GM21529 (cell line): ENCODE data around the gene COX6B2.

ENCODE experiments used
- ATAC-seq: cut with Tn5 transposase; IDR thresholded peaks from one replicate; pipeline ENCODE4 v1.9.1; 2021; ENCODE audit not compliant: unreplicated experiment

Gene COX6B2

DNA sequence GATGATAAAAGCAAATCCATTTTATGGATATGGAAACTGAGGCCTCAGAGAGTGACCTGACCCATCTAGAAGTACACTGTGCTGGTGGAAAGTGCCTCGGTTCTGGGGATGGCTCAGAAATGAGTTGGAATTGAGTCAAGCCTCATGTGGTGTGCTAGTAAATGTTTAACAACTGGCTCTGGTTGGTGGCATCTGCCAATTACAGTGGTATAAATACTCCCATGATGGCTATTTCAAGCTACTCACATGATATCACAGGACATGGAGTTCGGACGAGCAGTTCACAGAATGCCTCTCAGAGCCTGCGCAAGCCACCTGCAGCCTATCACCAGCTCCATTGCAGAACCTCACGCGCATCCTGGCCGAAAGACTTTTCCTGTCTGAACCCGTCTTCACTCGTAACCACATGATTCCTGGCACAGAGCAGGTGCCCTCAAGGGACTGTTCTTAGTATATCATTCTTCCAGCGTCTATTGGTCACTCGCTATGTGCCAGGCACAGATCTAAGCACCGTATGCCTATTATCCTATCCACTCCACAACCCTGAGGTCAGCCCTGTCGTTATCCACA, 38.5 kb downstream of the COX6B2 start:
- no peak for ATAC-seq

DNA sequence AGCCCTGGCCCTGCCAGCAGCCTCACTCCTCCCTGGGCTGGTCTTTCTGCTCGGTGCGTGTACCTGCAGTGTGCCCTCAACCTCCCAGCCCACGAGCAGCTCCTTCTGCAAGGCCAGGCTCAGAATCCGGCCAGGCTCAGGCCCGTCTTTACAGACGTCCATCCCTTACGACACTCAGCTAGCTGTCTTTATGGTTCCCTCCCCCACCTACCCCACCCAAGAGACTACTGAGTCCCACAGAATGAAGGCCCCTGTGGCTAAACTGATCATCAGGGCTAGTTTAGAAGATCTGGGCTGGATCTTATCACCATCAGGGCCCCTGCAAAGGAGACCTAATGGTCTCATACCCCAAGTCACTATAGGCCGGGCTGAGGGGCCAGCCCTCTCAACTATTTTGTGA, 40.1 kb downstream of the COX6B2 start:
- ATAC-seq = no peak

DNA sequence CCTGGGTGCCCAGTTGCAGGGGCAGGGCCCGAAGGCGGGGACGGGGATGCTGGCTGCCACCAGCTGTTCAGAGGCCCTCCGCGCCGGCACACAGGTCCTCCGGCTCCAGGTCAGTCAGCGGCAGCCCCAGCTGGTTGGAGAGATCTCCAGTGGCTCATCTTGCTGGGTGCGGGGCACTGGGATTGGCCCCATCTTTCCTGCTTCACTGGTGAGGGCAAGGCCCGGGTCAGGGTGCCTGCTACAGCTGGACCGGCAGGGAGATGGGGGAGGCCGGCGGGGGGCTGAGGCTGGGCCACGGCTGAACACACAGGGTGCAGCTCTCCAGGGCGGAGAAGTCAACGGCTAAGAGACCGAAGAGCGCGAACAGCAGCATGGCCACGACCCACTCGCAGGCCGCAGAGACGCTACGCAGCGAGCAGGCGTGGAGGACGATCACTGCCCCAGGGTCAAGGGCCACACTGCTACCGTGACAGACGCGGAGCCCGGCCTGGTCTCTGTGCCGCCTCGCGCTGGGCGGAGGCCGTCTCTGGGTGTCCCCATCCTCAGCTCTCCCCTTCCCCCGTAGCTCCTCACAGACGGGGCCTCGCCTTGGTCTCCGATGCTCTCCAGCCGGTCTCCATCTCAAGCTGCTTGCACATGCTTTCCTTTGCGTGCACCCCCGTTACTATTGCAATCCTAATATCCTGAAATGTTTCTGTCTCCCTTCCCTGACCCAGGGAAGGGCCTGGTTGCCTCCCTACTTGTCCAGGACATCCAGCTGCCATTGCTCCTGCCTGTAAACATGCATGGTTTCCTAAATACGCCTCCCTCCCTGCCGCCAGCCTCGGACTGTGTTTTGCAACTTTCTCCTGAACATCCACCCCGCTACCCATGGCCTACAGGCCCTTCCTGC, 41.7 kb downstream of the COX6B2 start:
- no peak for ATAC-seq

DNA sequence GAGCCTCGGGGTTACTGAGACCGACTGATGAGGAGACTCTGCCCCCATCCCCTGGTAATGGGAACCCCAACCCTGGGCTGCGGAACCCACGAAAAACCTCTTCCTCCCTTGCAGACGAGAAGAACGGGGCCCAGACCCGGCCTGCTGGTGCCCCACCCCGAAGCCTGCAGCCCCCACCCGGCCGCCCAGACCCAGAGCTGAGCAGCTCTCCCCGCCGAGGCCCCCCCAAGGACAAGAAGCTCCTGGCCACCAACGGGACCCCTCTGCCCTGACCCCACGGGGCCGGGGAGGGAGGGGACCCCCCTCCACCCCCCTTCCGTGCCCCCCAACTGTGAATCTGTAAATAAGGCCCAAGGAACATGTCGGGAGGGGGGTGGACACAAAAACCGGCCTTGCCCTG, 42.7 kb downstream of the COX6B2 start:
- ATAC-seq = no peak

DNA sequence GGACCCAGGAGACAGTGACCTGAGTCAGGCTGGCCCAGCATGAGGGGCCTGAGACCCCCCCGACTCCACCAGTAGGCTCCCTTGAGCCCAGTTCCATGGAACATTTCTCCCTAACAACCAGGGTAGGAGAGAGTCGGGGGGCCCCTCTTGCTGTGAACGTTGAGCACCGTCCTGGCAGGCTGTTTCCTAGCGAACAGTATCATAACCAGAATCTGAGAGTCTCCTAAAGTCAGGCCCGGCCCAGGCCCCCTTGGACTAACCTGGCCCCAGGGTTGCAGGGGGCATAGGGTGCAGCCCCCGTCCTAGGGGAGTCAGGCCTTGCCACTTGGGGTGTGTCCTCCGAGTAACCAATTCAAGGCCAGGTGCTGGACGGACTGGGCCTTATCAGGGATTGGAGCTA, 43.1 kb downstream of the COX6B2 start:
- no peak for ATAC-seq

DNA sequence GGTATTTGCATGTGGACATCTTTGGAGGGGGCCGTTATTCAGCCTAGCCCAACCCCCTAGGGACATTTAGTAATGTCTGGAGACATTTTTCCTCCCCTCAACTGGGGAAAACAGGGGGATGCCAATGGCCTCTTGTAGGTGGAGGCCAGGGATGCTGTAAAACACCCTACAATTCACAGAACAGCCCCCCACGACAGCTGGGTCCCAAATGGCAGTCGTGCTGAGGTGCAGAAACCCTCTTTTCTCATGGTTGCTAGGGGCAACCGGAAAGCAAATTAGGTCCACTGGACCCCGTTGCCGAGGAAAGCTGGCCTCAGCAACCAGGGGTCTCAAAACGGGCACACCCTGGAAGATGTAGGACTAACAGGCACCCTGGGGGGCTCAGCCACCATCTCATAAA, 44.0 kb downstream of the COX6B2 start:
- no peak for ATAC-seq

DNA sequence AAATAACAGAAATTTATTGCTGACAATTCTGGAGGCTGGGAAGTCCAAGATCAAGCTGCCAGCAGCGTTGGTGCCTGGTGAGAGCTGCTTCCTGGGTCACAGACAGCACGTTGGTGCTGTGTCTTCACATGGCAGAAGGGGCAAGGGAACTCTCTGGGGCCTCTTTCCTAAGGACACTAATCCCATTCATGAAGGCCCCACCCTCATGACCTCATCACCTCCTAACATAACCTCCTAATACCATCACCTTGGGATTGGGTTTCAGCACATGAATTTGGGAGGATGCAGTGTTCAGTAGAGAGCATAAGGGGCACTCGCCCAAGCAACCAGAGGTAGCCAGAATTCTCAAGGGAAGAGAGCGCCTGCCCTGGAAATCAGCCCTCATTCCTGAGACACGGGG, 45.1 kb downstream of the COX6B2 start:
- ATAC-seq = no peak

DNA sequence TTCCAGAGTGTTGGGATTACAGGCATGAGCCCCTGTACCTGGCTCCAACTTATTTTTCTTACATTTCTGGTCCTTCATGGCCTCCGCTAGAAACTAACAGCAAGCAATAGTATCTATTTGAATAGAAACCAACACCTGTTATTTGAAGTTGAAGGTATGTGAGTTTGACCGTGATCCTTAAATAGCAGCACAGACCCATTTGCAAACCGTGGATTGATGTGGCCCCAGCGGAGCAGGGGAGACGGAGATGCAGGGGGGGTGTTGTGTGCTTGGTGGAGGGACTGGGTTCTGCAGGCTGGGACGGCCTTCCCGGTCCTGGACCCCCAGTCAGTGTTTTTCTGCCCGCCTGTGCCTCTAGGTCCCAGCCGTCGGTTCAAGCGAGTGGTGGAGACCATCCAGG, 46.2 kb downstream of the COX6B2 start:
- ATAC-seq = no peak

DNA sequence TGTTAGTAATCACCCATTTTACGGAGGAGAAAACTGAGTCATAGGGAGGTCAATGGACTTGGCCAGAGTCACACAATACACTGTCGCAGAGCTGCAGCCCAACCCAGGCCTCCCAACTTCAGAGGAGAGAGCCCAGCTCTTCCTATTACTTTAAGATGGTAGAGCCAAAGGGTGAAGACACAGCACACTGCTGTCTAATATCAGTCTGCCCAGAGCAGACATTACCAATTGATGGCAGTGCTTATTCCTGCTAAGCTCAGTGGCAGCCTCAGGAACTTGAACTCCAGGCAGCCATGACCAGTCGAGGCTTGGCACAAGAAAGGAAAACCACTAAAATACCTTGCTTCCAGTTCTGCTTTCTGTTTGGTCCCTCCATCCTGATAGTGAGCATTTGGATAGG, 47.8 kb downstream of the COX6B2 start:
- no peak for ATAC-seq

DNA sequence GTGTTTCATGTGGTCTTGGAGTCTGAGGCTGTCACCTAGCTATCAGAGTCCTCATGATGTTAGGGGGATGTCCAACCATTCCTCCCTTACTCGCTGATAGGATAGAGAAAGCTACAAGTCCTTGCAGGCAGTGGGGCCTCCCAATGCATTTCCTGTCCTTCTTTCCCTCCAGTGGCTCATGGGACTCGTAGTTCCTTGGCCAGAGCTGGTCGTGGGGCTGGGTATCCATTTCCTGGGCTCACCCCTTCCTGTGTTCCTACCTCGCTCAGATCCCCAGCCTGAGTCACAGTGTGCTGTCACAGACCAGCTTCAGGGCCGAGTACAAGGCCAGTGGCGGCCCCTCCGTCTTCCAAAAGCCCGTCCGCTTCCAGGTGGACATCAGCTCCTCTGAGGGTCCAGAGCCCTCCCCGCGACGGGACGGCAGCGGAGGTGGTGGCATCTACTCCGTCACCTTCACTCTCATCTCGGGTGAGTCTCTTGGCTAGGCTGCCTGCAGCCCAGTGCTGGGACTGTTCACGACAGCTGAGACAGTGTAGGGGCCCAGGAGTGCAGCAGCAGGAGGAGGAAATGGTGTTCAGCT, 48.4 kb downstream of the COX6B2 start:
- no peak for ATAC-seq

DNA sequence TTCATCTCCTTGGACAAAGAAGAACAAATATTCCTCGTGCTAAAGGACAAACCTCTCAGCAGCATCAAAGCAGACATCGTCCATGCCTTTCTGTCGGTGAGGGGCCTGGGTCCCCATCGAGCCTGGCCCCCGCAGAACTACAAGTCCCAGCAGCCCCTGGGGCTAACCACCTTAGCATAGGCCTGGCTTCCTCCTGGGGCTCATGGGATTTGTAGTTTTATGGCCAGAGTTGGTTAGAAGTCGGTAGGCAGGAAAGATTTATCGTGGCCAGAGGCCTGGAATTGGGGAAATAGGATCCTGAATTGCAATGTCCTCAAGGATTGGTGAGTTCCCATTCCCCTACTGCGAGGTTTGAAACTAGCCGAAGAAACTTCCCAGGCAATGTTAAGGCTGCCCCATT, 49.0 kb downstream of the COX6B2 start:
- no peak for ATAC-seq

DNA sequence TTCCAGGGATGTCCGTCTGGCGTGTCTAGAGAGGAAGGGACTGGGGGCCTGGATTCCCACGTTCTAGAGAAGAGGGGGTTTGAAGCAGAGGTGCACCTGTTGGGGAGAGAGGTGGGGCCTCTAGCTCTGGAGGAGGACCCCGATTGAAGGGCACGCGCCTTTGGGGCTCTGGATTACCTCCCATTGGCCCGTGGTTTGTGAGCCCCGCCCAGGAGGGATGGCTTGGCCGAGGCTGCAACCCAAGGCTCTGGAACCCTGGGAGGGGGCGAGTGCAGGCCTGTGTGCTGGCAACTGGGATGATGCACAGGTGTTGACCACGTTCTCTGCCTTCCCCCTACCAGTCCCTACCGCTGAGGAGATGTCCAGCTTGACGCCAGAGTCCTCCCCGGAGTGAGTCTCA, 49.5 kb downstream of the COX6B2 start:
- ATAC-seq = no peak

DNA sequence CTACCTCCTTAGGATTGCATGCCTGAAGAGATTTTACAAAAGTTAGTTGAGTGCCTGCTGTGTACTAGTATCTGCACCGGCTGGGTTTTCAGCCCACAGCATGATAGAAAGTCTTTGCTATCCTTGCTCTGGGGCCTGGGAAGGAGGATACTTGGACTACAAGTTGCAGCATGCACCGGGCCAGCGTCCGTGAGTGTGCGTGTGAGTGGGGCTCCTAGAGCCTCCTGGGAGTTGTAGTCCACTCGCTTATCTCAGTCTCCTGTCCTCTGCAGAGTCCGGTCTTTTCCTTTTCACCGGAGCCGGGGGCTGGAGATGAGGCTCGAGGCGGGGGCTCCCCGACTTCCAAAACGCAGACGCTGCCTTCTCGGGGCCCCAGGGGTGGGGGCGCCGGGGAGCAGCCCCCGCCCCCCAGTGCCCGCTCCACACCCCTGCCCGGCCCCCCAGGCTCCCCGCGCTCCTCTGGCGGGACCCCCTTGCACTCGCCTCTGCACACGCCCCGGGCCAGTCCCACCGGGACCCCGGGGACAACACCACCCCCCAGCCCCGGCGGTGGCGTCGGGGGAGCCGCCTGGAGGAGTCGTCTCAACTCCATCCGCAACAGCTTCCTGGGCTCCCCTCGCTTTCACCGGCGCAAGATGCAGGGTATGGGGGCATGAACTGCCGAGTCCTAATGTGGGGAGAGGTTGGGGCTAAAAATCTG, 50.1 kb downstream of the COX6B2 start:
- no peak for ATAC-seq

DNA sequence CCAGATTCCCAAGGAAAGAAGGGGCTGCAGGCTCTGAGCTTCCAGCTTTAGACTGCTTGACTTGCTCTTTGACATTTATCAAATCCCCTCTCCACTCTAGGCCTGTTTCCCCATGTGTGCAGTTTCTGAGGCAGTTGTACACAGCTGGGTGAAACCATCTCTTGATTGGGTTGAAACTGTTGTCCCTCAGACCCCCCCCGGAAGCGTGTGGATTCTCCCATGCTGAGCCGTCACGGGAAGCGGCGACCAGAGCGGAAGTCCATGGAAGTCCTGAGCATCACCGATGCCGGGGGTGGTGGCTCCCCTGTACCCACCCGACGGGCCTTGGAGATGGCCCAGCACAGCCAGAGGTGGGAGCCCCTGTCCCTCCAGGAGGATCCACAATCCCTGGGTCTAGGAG, 51.0 kb downstream of the COX6B2 start:
- ATAC-seq = no peak

DNA sequence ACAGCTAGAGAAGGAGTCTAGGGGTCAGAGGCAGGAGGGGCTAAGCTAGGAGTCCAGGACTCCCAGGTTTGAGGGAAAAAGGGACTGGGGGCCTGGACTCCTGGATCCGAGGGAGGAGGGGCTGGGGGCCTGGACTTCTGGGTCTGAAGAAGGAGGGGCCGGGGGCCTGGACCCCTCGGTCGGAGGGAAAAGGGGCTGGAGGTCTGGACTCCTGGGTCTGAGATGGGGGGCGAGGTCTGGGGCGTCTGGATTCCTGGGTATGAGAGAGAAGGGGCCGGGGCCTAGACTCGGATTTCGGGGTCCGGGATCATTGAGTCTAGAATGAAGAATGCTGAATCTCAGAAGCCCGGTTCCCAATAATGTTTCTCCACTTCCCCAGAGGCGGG, 52.2 kb downstream of the COX6B2 start:
- ATAC-seq = no peak

DNA sequence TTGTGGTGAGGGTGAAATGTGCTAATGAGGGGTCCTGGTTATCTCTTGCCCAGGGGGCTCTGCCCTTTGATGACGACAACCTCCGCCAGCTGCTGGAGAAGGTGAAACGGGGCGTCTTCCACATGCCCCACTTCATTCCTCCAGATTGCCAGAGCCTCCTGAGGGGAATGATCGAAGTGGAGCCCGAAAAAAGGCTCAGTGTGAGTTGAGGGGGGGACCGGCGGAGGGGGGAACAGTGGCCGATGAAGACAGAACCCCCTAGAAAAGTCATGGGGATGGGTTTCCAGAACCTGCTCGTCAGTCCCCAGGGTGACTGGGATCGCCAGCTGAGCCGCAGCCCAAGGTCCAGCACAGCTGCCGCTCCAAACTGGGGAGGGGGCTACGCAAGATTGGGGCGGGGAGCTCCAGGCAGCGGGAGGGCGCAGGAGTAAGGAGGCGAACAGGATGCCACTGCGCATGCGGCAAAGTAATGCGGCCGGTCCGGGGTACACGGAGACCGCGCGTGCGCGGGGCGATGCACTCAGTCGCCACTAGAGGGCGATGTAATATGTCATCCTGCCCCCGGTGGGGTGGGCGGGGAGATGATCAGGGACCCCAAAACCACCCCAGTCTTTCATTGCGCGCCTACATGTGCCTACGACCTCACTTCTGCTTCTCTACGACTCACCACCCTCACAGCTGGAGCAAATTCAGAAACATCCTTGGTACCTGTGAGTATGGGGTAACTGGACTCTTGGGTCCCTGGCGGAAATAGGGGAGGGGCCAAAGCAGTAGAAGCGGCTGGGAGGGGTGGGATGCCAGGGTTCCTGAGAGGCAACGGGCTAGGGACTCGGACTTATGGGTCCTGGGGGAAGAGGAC, 52.8 kb downstream of the COX6B2 start:
- peak; percentile 68 for ATAC-seq

DNA sequence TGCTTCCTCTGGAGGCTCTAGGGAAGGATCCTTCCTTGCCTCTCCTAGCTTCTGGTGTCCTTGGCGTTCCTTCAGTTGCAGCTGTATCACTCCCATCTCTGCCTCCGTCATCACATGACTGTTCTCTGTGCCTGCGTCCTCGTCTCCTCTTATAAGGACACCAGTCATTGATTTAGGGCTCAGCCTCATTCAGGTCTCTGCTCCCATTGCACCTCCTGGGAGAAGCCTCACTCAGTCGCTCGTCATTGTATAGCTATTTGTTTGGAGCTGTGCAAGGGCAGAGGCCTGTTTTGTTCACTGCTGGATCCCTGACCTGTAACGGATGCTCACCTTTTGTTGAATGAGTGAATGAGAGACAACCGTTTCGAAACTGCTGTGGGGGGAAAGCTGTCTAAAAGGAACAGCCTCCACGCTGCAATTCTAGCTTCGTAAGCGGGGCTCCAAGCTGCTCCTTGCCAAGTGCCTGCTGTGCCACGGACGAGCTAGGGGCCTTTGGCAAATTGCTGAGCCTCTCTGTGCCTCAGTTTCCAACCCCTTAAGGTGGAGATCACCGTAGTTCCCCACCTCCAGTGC, 53.5 kb downstream of the COX6B2 start:
- no peak for ATAC-seq

DNA sequence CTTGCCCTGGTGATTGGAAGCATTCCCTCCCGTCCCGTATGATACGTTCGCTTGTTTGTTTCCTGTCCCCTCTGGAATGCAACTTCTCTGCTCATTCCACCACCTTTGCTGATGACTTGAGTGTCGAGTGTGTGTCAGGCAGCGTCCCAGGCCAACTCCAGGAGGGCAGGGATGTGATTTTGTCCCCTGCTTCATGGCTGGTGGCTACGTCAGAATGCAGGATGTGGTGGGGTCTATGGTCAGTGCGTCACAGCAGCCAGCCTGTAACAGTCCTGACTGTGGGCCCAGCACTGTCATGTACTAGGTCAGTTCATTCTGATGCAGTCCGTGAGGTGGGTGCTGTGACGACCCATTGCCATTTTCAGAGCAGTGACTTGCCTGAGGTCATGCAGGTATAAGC, 54.5 kb downstream of the COX6B2 start:
- ATAC-seq = no peak
